Middle frontal gyrus (tissue), 1 donor: Measurements from ENCODE around the gene BCAP31.
"Not testable (repeated sequence)": the region's sequence is repeated elsewhere in the genome, so short reads cannot be mapped to it uniquely, and the experiment has no call there.

ENCODE experiments used
- DNase-seq: peaks from one replicate; pipeline ENCODE4 v3.0.0-alpha.2; 2015; ENCODE audit warnings: low spot score; ENCODE audit errors: extremely low spot score

BCAP31 gene

DNA sequence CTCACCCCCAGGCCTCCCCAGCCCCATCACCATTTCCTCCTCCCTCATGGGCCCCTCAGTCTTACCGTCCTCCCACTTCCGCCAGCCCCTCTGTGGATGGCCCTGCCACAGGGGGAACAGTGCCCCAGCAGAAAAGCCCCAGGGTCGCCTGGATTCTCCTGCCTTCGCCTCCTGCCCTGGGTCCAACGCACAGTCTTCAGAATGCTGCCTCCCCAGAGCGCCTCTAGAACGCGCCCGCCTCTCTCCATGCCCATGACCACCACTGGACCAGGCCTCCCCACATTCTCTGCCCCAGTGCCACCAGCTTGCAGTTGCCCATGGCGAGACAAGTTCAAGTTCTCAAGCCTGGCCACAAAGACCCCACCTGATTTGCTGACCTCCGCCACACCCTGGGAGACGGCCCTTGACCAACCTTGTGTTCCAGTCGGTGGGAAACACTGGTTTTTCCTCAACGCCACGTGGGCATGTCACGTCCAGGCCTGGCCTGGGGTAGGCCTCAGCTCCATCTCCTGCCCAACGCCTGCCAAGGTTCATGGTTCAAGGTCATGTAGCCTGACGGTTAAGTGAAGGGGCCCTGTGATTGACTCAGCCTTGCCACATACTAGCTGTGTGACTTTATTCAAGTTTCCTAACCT lies 39.2 kb upstream of the BCAP31 start:
- DNase-seq = no peak

- no peak for DNase-seq
These were observed 38.5 kb upstream of the BCAP31 start for GRCh38 chrX:153762626-153763173.

GRCh38 chrX:153761863-153762262 lies 37.7 kb upstream of the BCAP31 start:
- DNase-seq = no peak

DNA sequence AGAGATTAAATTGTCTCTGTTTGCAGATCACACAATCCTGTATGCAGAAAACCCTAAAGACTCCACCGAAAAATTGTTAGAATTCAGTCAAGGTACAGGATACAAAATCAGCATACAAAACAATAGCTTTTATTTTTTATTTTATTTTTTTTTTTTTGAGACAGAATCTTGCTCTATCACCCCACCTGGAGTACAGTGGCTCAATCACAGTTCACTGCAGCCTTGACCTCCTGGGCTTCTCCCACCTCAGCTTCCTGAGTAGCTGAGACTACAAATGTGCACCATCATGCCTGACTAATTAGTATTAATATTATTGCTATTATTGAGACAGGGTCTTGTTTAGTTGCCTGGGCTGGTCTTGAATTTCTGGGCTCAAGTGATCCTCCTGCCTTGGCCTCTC lies 30.9 kb upstream of the BCAP31 start:
- DNase-seq = no peak

GRCh38 chrX:153750127-153750774 lies 26.1 kb upstream of the BCAP31 start:
- DNase-seq = no peak

- DNase-seq = not testable (repeated sequence)
These were observed 24.8 kb upstream of the BCAP31 start for GRCh38 chrX:153749017-153749416.

GRCh38 chrX:153746991-153747390 lies 22.8 kb upstream of the BCAP31 start:
- not testable (repeated sequence) for DNase-seq

DNA sequence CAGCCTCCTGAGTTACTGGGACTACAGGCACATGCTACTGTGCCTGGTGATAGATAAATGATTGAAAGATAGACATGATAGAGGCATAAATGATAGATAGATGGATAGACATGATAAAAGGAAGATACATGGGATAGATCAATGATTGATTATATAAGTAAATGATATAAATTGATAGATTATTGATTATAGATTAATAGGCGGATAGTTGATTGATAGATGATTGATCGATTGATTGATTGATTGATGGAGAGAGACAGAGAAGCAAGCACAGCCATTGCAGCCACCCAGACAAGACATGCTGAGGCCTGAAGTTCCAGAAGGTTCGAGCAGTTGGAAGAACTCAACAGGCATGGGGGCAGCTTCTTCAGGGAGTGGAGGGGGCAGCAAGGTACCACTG lies 22.2 kb upstream of the BCAP31 start:
- no peak for DNase-seq

DNA sequence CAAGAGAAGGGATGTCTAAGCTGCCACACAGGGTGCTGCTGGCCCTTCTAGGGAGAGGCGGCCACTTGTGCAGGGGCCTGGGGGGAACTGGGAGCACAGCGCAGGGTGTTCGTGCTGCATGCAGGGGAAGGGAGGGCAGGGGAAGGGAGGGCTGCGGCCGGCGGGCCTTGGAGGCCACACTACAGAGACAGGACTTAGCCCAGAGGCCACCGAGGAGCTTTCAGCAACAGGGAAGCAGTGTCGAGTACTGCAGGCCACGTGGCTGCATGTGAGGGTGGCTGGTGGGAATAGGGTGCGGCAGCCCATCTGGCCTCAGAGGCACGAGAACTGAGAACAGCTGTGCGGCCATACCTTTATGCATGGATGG lies 20.9 kb upstream of the BCAP31 start:
- not testable (repeated sequence) for DNase-seq

- no peak for DNase-seq
These were observed 20.3 kb upstream of the BCAP31 start for GRCh38 chrX:153744210-153745066.

GRCh38 chrX:153743468-153744209 lies 19.5 kb upstream of the BCAP31 start:
- DNase-seq = not testable (repeated sequence)

- DNase-seq = not testable (repeated sequence)
These were observed 18.7 kb upstream of the BCAP31 start for GRCh38 chrX:153742796-153743467.

GRCh38 chrX:153742111-153742510 lies 17.9 kb upstream of the BCAP31 start:
- not testable (repeated sequence) for DNase-seq

- no peak for DNase-seq
These were observed 17.3 kb upstream of the BCAP31 start for GRCh38 chrX:153741446-153741845.

GRCh38 chrX:153740631-153741222 lies 16.5 kb upstream of the BCAP31 start:
- no peak for DNase-seq

- no peak for DNase-seq
These were observed 15.7 kb upstream of the BCAP31 start for GRCh38 chrX:153739754-153740486.

GRCh38 chrX:153738056-153738605 lies 13.9 kb upstream of the BCAP31 start:
- DNase-seq = no peak

- no peak for DNase-seq
These were observed 12.8 kb upstream of the BCAP31 start for GRCh38 chrX:153736871-153737441.
